HG02588 (cell line): ENCODE results near the gene DGCR8.

Experiments
- ATAC-seq: cut with Tn5 transposase; IDR thresholded peaks from one replicate; pipeline ENCODE4 v1.9.1; 2021; ENCODE audit warnings: mild to moderate bottlenecking, moderate library complexity; ENCODE audit not compliant: unreplicated experiment

The DGCR8 gene

DNA sequence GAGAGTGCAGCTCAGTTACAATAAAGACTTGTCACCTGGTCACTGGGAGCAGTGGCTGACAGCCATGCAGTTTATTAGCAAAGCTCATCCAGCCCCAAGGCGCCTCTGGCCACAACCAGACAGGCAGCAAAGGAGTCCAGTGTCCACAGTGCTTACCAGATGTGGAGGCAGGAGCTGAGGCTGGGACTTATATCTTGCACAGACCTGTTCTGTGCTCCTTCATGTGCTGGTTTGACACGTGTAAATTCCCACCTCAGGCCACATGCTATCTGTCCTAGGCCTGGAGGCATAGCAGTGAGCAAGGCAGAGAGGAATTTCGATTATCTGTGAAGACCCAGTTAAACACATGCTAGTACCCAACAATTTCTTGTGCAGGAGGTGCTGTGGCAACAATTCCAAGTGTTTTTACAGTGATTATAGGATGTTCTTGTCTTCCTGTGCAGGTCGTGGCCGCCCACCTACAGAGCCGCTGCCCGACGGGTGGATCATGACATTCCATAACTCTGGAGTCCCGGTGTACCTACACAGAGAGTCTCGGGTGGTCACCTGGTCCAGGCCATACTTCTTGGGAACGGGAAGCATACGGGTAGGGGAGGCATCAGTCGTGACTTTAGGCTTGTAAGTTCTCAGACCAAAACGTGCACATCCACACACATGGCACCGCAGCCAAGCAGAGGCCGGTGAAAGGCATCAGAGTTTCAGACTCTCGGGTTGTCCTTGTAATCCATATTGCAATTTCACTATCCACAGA lies 9.4 kb downstream of the DGCR8 start:
- no peak for ATAC-seq

- no peak for ATAC-seq
These were observed 10.1 kb downstream of the DGCR8 start for GRCh38 chr22:20089977-20090729.

- ATAC-seq: no peak
These were observed 10.7 kb downstream of the DGCR8 start for GRCh38 chr22:20090730-20091240.

GRCh38 chr22:20091690-20092476 lies 11.8 kb downstream of the DGCR8 start:
- no peak for ATAC-seq

GRCh38 chr22:20092477-20092854 lies 12.4 kb downstream of the DGCR8 start:
- ATAC-seq: no peak

DNA sequence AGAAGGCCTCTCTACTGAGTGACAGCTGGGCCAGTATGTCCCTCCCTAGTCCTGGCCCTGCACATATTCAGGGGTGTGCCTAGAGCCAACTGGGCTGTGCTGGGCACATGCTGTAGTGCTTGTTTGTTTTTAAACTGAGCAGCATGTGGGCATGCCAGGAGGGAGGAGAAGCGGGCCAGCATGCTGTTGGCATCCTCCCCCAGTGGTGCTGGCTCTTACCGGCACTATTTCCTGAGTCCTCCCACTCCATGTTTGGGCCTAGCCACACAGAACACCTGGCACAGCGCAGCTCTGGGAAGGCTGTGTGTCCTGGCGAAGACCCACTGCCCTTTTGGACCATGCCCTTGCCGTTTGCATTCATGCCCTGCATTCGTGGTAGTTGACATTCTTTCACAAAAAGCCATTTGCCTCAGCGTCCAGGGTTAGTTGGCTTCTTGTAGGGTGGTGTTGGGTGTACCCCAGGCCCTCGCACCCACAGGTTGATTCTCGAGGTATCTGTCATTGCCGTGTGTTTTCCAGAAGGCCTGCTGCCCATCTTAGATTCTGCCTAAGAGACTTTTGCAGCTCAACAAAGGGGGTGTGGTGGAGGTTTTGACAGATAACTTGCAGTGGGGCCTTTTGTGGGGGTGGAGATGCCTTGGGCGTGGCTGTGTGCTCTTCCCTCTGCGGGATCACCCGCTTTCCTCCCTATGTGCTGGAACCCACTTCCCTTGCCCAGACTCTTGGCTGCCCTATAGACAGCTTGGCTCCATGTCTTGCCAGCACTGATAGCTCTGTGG lies 13.6 kb downstream of the DGCR8 start:
- no peak for ATAC-seq

DNA sequence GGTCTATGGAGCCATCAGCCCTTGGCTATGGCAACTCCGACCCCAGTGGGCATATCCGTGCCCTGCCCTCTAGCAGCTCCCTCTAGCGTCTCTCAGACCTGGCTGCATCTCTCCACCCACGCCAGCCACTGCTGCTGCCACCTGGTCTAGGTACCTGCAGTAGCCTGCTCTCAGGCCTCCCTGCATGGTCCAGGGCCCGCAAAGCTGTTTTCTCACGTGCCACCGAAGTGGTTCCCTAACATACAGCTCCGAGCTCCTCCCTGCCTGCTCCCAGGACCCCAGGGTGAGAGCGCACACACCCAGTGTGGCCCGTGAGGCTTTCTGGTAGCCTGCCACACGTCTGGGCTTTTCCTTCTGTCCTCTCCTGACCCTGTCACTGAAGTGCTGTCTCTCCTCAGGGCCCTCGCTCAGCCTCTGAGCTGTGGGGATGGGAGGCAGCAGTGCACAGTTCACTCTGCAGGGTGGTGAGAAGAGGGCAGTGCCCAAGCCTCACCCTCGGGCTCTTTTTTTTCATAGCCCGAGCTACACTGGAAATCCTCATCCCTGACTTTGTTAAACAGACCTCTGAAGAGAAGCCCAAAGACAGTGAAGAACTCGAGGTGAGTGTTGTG lies 14.3 kb downstream of the DGCR8 start:
- ATAC-seq: no peak

- ATAC-seq: no peak
These were observed 15.5 kb downstream of the DGCR8 start for GRCh38 chr22:20095521-20095920.

- ATAC-seq: no peak
These were observed 16.8 kb downstream of the DGCR8 start for GRCh38 chr22:20096574-20097420.

DNA sequence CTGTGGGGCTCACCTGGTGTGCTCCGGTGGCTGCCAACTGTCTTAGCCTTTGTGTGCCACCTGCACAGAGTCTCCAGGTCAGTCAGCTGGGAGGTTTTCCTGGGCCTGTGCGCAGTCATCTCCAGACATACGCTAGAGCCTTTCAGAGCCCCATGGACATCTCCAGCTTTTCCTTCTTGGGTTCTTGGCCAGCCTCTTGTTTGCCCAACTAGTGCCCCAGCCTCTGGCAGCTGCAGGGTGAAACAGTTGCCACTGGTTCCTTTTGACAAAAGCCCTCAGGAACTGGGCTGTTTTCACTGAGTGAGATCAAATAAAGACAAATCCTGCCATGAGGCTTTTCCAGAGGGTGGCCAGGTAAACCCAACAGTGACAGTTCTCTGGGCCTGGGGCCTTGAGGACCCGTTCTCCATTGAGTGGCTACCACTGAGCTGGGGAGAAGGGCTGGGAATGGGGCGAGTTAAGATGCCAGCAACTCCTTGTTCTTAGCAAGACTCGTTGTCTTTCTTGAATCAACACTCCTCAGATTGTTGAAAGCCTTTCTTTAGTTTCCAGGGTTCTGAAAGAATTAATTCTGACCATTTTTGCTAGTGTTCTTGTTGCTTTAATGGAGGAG lies 19.2 kb downstream of the DGCR8 start:
- ATAC-seq: no peak

GRCh38 chr22:20101638-20102037 lies 21.6 kb downstream of the DGCR8 start:
- ATAC-seq: no peak

GRCh38 chr22:20102203-20102780 lies 22.3 kb downstream of the DGCR8 start:
- no peak for ATAC-seq

GRCh38 chr22:20105456-20106204 lies 25.6 kb downstream of the DGCR8 start:
- no peak for ATAC-seq

DNA sequence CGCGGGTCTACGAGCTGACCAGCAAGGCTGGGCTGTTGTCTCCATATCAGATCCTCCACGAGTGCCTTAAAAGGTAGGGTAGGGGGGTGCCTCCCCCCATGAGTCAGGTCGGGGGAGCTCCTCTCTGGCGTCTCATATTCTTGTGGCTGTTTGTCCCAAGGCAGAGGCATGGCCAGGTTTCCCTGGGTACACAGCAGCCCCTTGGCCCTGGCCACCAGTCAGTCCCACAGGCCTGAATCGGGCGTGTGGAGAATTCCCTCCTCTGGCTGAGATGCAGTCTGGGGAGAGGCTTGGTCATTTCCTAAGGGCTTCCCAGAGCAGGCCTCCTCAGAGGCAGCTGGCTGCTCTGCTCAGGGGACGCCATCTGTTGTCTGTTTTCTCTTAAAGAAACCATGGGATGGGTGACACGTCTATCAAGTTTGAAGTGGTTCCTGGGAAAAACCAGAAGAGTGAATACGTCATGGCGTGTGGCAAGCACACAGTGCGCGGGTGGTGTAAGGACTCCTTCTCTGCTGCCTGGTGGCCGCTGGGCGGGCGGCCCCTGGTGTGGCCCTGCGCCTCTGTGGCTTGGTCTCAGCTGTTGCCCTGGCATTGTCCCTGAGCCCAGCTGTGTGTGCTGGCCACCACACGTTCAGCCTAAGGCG lies 26.3 kb downstream of the DGCR8 start:
- no peak for ATAC-seq

DNA sequence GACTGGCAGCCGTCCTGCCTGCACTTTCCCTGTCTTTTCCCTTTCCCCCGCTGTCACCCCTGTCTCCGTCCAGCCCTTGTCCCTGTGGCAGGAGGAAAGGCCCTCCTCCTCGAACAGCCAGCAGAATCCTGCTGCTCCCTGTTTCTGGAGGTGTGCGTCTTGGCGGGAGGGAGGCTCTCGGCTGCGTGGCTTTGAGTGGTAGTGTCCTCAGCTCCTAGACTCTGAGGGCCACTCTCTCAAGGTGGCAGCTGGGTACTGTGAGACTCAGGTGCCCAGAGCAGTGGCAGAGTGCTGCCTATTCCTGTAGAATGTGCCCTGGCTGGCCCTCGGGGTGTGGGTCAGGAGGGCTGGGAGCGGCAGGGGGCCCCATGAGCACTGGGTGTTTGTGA lies 26.8 kb downstream of the DGCR8 start:
- no peak for ATAC-seq

DNA sequence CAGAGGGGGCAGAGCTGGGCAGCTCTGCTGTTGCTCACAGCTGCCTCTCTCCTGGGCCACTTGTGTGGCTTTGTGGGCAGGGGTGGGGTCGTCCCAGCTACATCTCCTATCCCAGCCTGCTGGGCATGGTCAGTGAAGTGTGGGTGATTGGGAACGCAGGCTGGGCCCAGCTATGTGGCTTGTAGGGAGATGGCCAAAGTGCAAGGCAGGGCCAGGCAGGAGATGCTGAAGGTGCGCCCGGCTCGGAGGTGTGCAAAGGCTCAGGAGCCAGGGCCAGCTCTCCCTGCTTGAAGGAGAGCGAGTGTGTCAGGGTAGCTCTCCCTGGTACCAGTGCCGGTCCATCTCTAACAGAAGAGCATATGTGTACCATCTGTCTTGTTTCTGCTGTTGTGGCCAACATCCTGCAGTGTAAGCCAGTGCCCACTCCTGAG lies 27.4 kb downstream of the DGCR8 start:
- no peak for ATAC-seq
